NCI-H82 treated with DMSO at 0.1 percent for 48 hours (cell line): ENCODE data around the gene CDK5RAP2.
"Not testable (repeated sequence)": the region's sequence is repeated elsewhere in the genome, so short reads cannot be mapped to it uniquely, and the experiment has no call there.

Experiments
- DNase-seq: peaks from one replicate; lab custom pipeline; 2025; ENCODE audit not compliant: unreplicated experiment; lab: John Stamatoyannopoulos, UW

CDK5RAP2 gene

GRCh38 chr9:120592210-120592609, 12.2 kb upstream of the CDK5RAP2 start:
- no peak for DNase-seq

- no peak for DNase-seq
These were observed 7.4 kb upstream of the CDK5RAP2 start for GRCh38 chr9:120587328-120587727.

GRCh38 chr9:120583958-120584369, 4.0 kb upstream of the CDK5RAP2 start:
- peak; percentile 23 for DNase-seq

GRCh38 chr9:120579139-120580050, 572 bp downstream of the CDK5RAP2 start:
- no peak for DNase-seq

- DNase-seq = no peak
These were observed 5.5 kb downstream of the CDK5RAP2 start for GRCh38 chr9:120574473-120574872.

- no peak for DNase-seq
These were observed 7.5 kb downstream of the CDK5RAP2 start for GRCh38 chr9:120572472-120572871.

GRCh38 chr9:120571443-120572257, 8.3 kb downstream of the CDK5RAP2 start:
- DNase-seq = no peak

GRCh38 chr9:120570296-120570695, 9.7 kb downstream of the CDK5RAP2 start:
- no peak for DNase-seq

GRCh38 chr9:120569556-120569955, 10.4 kb downstream of the CDK5RAP2 start:
- no peak for DNase-seq

- no peak for DNase-seq
These were observed 11.2 kb downstream of the CDK5RAP2 start for GRCh38 chr9:120568816-120569215.

GRCh38 chr9:120567874-120568273, 12.1 kb downstream of the CDK5RAP2 start:
- no peak for DNase-seq

GRCh38 chr9:120567081-120567480, 12.9 kb downstream of the CDK5RAP2 start:
- no peak for DNase-seq

- DNase-seq = no peak
These were observed 15.4 kb downstream of the CDK5RAP2 start for GRCh38 chr9:120564589-120564988.

- DNase-seq = no peak
These were observed 17.0 kb downstream of the CDK5RAP2 start for GRCh38 chr9:120562861-120563443.

- DNase-seq = no peak
These were observed 18.3 kb downstream of the CDK5RAP2 start for GRCh38 chr9:120561709-120562108.

- no peak for DNase-seq
These were observed 20.4 kb downstream of the CDK5RAP2 start for GRCh38 chr9:120559546-120559945.

- DNase-seq = no peak
These were observed 21.5 kb downstream of the CDK5RAP2 start for GRCh38 chr9:120558454-120558853.

GRCh38 chr9:120557205-120557604, 22.8 kb downstream of the CDK5RAP2 start:
- no peak for DNase-seq

- DNase-seq = no peak
These were observed 23.2 kb downstream of the CDK5RAP2 start for GRCh38 chr9:120556775-120557174.

GRCh38 chr9:120555839-120556238, 24.1 kb downstream of the CDK5RAP2 start:
- DNase-seq = no peak

GRCh38 chr9:120552210-120552704, 27.7 kb downstream of the CDK5RAP2 start:
- DNase-seq = not testable (repeated sequence)
